DMS 273 treated with DMSO at 0.1 percent for 48 hours (cell line): ENCODE measurements around the gene OR12D1.
"Not testable (repeated sequence)": the region's sequence is repeated elsewhere in the genome, so short reads cannot be mapped to it uniquely, and the experiment has no call there.

ENCODE experiments used
- DNase-seq: peaks from one replicate; lab custom pipeline; 2025; lab: John Stamatoyannopoulos, UW

Gene OR12D1

GRCh38 chr6:29414588-29414987 is at the start of gene OR12D1:
OR12D1 (plus strand) TSS chr6:29414928.
- DNase-seq = no peak

GRCh38 chr6:29368765-29369164 is 46.0 kb upstream of the OR12D1 start, which contains the start of gene OR5V1:
OR5V1 (minus strand) TSS chr6:29368865; CDS start chr6:29356195, 12,670 bp downstream.
- no peak for DNase-seq

- DNase-seq = no peak
These were observed 39.5 kb upstream of the OR12D1 start, which contains the start of gene OR12D3 for GRCh38 chr6:29375191-29375590. OR12D3 (minus strand) TSS chr6:29375291; CDS start chr6:29375287, 4 bp downstream.

- no peak for DNase-seq
These were observed 38.7 kb upstream of the OR12D1 start for GRCh38 chr6:29376003-29376402.

GRCh38 chr6:29388533-29388932 is 26.2 kb upstream of the OR12D1 start:
- DNase-seq = no peak

GRCh38 chr6:29395331-29395730 is 19.4 kb upstream of the OR12D1 start, which contains the start of gene OR12D2:
OR12D2 (plus strand) TSS chr6:29395631; CDS start chr6:29396700, 1,069 bp downstream.
- DNase-seq = no peak

GRCh38 chr6:29399525-29399924 is 15.2 kb upstream of the OR12D1 start:
- DNase-seq = no peak

- DNase-seq = no peak
These were observed 10.9 kb upstream of the OR12D1 start for GRCh38 chr6:29403801-29404200.

- no peak for DNase-seq
These were observed 4.8 kb downstream of the OR12D1 start for GRCh38 chr6:29419516-29419915.

GRCh38 chr6:29424168-29424567 is 9.4 kb downstream of the OR12D1 start:
- DNase-seq = no peak

- DNase-seq = no peak
These were observed 9.8 kb downstream of the OR12D1 start for GRCh38 chr6:29424575-29424974.

GRCh38 chr6:29425075-29425474 is 10.3 kb downstream of the OR12D1 start:
- no peak for DNase-seq

- DNase-seq = no peak
These were observed 11.9 kb downstream of the OR12D1 start for GRCh38 chr6:29426654-29427053.

GRCh38 chr6:29436730-29437129 is 22.0 kb downstream of the OR12D1 start:
- not testable (repeated sequence) for DNase-seq

GRCh38 chr6:29439006-29439405 is 24.3 kb downstream of the OR12D1 start, which contains the start of gene OR10C1:
OR10C1 (plus strand) TSS chr6:29439306; CDS start chr6:29440016, 710 bp downstream.
- no peak for DNase-seq

GRCh38 chr6:29442719-29443118 is 28.0 kb downstream of the OR12D1 start:
- DNase-seq = no peak

GRCh38 chr6:29444031-29444430 is 29.3 kb downstream of the OR12D1 start:
- DNase-seq = not testable (repeated sequence)

GRCh38 chr6:29447670-29448069 is 32.9 kb downstream of the OR12D1 start:
- DNase-seq = no peak

- DNase-seq = no peak
These were observed 36.9 kb downstream of the OR12D1 start for GRCh38 chr6:29451471-29452193.

- DNase-seq = no peak
These were observed 42.2 kb downstream of the OR12D1 start, which contains the start of the genes OR11A1 and OR2H1 for GRCh38 chr6:29456971-29457370. OR11A1 (minus strand) TSS chr6:29457071; CDS start chr6:29427641, 29,430 bp downstream. OR2H1 (plus strand) TSS chr6:29457155; CDS start chr6:29461770, 4,615 bp downstream.

GRCh38 chr6:29461021-29461814 is 46.5 kb downstream of the OR12D1 start:
- no peak for DNase-seq

- no peak for DNase-seq
These were observed 47.3 kb downstream of the OR12D1 start for GRCh38 chr6:29462022-29462421.

- DNase-seq = no peak
These were observed 50.6 kb downstream of the OR12D1 start for GRCh38 chr6:29465279-29465678.
